Measurements from ENCODE around the gene DNMT3A. TPM values are rescaled to one million over a fixed set of nuclear protein-coding genes. Genes with fewer than 3 reads are reported as not detected.

Gene DNMT3A
- total and polyA plus RNA-seq, 2 experiments from 2014 or later: 47.2 to 80.4 TPM

- Mint-ChIP-seq H3K9me3 (no peaks in the 10 kb centered on the region), H3K36me3 (ENCODE audit: low read depth) (no peaks in the 10 kb centered on the region), H3K4me3 (no peak overlapping the region), H3K27me3 (ENCODE audit: insufficient read depth, low read depth, poor library complexity) (peaks cover 13% of the 10 kb centered on the region), H3K27ac (no peak overlapping the region), H3K4me1 (peaks cover 59% of the 10 kb centered on the region)
- Histone ChIP-seq H4K20me1 (replicated peaks; ENCODE audit: insufficient read depth) (no peaks in the 10 kb centered on the region; the same call in 1 of the 2 replicates), H2AFZ (no peak overlapping the region), H3K4me3 (no peak overlapping the region), H3K27me3 (ENCODE audit: insufficient read depth) (peaks cover 5% of the 10 kb centered on the region; the same call in 1 of the 2 replicates), H3K4me1 (ENCODE audit: insufficient read depth) (peaks cover 45% of the 10 kb centered on the region), H3K79me2 (replicated peaks; ENCODE audit: insufficient read depth) (0 out of 2 replicates have a peak, but pooled peaks cover 3% of the 10 kb centered on the region), H3K9me2 (ENCODE audit: insufficient read depth) (no peaks in the 10 kb centered on the region), H3K36me3 (ENCODE audit: insufficient read depth) (no peaks in the 10 kb centered on the region), H3K4me2 (no peak overlapping the region), H3K27ac (ENCODE audit: low read depth) (no peak overlapping the region), H3F3A (replicated peaks; ENCODE audit: low read depth) (peaks cover 12% of the 10 kb centered on the region; the same call in 1 of the 2 replicates)
- ATAC-seq: no peak
- TF ChIP-seq ETS1 (IDR thresholded peaks at IDR 0.05) (no peak), NANOG (IDR thresholded peaks at IDR 0.05; ENCODE audit: borderline replicate concordance) (no peak)
- DNase-seq (ENCODE audit: low spot score): no peak
These were observed 3.8 kb downstream of the DNMT3A start for GRCh38 chr2:25337891-25338290.

GRCh38 chr2:25337276-25337675 lies 4.4 kb downstream of the DNMT3A start:
- H3K4me2 ChIP-seq: no peak overlapping the region
- H2AFZ ChIP-seq: no peak overlapping the region
- no peak for TF ChIP-seq JUNB (IDR thresholded peaks at IDR 0.05; ENCODE audit: unreplicated experiment)
- TF ChIP-seq, protein P1, sequence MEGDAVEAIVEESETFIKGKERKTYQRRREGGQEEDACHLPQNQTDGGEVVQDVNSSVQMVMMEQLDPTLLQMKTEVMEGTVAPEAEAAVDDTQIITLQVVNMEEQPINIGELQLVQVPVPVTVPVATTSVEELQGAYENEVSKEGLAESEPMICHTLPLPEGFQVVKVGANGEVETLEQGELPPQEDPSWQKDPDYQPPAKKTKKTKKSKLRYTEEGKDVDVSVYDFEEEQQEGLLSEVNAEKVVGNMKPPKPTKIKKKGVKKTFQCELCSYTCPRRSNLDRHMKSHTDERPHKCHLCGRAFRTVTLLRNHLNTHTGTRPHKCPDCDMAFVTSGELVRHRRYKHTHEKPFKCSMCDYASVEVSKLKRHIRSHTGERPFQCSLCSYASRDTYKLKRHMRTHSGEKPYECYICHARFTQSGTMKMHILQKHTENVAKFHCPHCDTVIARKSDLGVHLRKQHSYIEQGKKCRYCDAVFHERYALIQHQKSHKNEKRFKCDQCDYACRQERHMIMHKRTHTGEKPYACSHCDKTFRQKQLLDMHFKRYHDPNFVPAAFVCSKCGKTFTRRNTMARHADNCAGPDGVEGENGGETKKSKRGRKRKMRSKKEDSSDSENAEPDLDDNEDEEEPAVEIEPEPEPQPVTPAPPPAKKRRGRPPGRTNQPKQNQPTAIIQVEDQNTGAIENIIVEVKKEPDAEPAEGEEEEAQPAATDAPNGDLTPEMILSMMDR (conservative IDR thresholded peaks at IDR 0.05; ENCODE audit: low read depth in 2 of 2): peak; percentile 15 to 49; a peak in 2 of 4 replicates
- no peak overlapping the region for H3K27ac ChIP-seq (ENCODE audit: low read depth)
- no peak overlapping the region for H3K4me3 ChIP-seq
- DNase-seq (ENCODE audit: low spot score) (no peak), ATAC-seq (no peak)
- 0 out of 2 replicates have a peak, but pooled peaks cover 3% of the 10 kb centered on the region for H3K79me2 ChIP-seq (replicated peaks; ENCODE audit: insufficient read depth)
- Mint-ChIP-seq H3K27me3 (ENCODE audit: insufficient read depth, low read depth, poor library complexity) (peaks cover 11% of the 10 kb centered on the region), H3K27ac (no peak overlapping the region), H3K4me1 (peaks cover 58% of the 10 kb centered on the region), H3K36me3 (ENCODE audit: low read depth) (no peaks in the 10 kb centered on the region), H3K9me3 (no peaks in the 10 kb centered on the region), H3K4me3 (no peak overlapping the region; the same call in 2 of the 3 replicates)
- H4K20me1 ChIP-seq (replicated peaks; ENCODE audit: insufficient read depth): no peaks in the 10 kb centered on the region; the same call in 1 of the 2 replicates
- H3K4me1 ChIP-seq (ENCODE audit: insufficient read depth): peaks cover 41% of the 10 kb centered on the region
- H3F3A ChIP-seq (replicated peaks; ENCODE audit: low read depth): 0 out of 2 replicates have a peak, but pooled peaks cover 8% of the 10 kb centered on the region
- H3K27me3 ChIP-seq (ENCODE audit: insufficient read depth): 0 out of 2 replicates have a peak, but pooled peaks cover 3% of the 10 kb centered on the region
- no peaks in the 10 kb centered on the region for H3K9me2 ChIP-seq (ENCODE audit: insufficient read depth)
- no peaks in the 10 kb centered on the region for H3K36me3 ChIP-seq (ENCODE audit: insufficient read depth)

- H2AFZ ChIP-seq: no peak overlapping the region
- H3K9me3 Mint-ChIP-seq: no peaks in the 10 kb centered on the region
- H3F3A ChIP-seq (replicated peaks; ENCODE audit: low read depth): 0 out of 2 replicates have a peak, but pooled peaks cover 8% of the 10 kb centered on the region
- H3K9me2 ChIP-seq (ENCODE audit: insufficient read depth): no peaks in the 10 kb centered on the region
- peaks cover 18% of the 10 kb centered on the region for H3K27me3 Mint-ChIP-seq (ENCODE audit: insufficient read depth, low read depth, poor library complexity)
- no peak overlapping the region for H3K4me3 ChIP-seq
- peak overlapping the region; percentile 7; the same call in 1 of the 3 replicates for H3K4me3 Mint-ChIP-seq
- H3K4me1 Mint-ChIP-seq: peaks cover 63% of the 10 kb centered on the region
- peak overlapping the region; percentile 57; the same call in 1 of the 2 replicates for H3K4me2 ChIP-seq
- peaks cover 41% of the 10 kb centered on the region for H3K4me1 ChIP-seq (ENCODE audit: insufficient read depth)
- no peak overlapping the region for H3K27ac ChIP-seq (ENCODE audit: low read depth)
- no peaks in the 10 kb centered on the region; the same call in 1 of the 2 replicates for H4K20me1 ChIP-seq (replicated peaks; ENCODE audit: insufficient read depth)
- H3K27ac Mint-ChIP-seq: no peak overlapping the region
- 0 out of 2 replicates have a peak, but pooled peaks cover 3% of the 10 kb centered on the region for H3K27me3 ChIP-seq (ENCODE audit: insufficient read depth)
- no peaks in the 10 kb centered on the region for H3K36me3 ChIP-seq (ENCODE audit: insufficient read depth)
- ATAC-seq: peak; percentile 19
- 0 out of 2 replicates have a peak, but pooled peaks cover 3% of the 10 kb centered on the region for H3K79me2 ChIP-seq (replicated peaks; ENCODE audit: insufficient read depth)
- H3K36me3 Mint-ChIP-seq (ENCODE audit: low read depth): no peaks in the 10 kb centered on the region
- DNase-seq (ENCODE audit: low spot score): no peak
- TF ChIP-seq, protein P2, sequence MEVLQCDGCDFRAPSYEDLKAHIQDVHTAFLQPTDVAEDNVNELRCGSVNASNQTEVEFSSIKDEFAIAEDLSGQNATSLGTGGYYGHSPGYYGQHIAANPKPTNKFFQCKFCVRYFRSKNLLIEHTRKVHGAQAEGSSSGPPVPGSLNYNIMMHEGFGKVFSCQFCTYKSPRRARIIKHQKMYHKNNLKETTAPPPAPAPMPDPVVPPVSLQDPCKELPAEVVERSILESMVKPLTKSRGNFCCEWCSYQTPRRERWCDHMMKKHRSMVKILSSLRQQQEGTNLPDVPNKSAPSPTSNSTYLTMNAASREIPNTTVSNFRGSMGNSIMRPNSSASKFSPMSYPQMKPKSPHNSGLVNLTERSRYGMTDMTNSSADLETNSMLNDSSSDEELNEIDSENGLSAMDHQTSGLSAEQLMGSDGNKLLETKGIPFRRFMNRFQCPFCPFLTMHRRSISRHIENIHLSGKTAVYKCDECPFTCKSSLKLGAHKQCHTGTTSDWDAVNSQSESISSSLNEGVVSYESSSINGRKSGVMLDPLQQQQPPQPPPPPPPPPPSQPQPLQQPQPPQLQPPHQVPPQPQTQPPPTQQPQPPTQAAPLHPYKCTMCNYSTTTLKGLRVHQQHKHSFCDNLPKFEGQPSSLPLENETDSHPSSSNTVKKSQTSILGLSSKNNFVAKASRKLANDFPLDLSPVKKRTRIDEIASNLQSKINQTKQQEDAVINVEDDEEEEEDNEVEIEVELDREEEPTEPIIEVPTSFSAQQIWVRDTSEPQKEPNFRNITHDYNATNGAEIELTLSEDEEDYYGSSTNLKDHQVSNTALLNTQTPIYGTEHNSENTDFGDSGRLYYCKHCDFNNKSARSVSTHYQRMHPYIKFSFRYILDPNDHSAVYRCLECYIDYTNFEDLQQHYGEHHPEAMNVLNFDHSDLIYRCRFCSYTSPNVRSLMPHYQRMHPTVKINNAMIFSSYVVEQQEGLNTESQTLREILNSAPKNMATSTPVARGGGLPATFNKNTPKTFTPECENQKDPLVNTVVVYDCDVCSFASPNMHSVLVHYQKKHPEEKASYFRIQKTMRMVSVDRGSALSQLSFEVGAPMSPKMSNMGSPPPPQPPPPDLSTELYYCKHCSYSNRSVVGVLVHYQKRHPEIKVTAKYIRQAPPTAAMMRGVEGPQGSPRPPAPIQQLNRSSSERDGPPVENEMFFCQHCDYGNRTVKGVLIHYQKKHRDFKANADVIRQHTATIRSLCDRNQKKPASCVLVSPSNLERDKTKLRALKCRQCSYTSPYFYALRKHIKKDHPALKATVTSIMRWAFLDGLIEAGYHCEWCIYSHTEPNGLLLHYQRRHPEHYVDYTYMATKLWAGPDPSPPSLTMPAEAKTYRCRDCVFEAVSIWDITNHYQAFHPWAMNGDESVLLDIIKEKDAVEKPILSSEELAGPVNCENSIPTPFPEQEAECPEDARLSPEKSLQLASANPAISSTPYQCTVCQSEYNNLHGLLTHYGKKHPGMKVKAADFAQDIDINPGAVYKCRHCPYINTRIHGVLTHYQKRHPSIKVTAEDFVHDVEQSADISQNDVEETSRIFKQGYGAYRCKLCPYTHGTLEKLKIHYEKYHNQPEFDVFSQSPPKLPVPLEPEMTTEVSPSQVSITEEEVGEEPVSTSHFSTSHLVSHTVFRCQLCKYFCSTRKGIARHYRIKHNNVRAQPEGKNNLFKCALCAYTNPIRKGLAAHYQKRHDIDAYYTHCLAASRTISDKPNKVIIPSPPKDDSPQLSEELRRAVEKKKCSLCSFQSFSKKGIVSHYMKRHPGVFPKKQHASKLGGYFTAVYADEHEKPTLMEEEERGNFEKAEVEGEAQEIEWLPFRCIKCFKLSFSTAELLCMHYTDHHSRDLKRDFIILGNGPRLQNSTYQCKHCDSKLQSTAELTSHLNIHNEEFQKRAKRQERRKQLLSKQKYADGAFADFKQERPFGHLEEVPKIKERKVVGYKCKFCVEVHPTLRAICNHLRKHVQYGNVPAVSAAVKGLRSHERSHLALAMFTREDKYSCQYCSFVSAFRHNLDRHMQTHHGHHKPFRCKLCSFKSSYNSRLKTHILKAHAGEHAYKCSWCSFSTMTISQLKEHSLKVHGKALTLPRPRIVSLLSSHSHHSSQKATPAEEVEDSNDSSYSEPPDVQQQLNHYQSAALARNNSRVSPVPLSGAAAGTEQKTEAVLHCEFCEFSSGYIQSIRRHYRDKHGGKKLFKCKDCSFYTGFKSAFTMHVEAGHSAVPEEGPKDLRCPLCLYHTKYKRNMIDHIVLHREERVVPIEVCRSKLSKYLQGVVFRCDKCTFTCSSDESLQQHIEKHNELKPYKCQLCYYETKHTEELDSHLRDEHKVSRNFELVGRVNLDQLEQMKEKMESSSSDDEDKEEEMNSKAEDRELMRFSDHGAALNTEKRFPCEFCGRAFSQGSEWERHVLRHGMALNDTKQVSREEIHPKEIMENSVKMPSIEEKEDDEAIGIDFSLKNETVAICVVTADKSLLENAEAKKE (CRISPR knock-in tag; IDR thresholded peaks at IDR 0.05): no peak
These were observed 5.3 kb downstream of the DNMT3A start for GRCh38 chr2:25336383-25336841.

Data from GM23338 (cell line).